Glomerular visceral epithelial cell (primary cell): ENCODE measurements around the gene ZCCHC12.
"Not testable (repeated sequence)": the region's sequence is repeated elsewhere in the genome, so short reads cannot be mapped to it uniquely, and the experiment has no call there.

Source experiments
- DNase-seq: peaks from one replicate; pipeline ENCODE4 v3.0.0-alpha.2; 2016; ENCODE audit errors: extremely low spot score

Gene ZCCHC12

GRCh38 chrX:118823263-118824172 is at the start of gene ZCCHC12:
ZCCHC12 (plus strand) TSS chrX:118823824; CDS start chrX:118825245, 1,421 bp downstream.
- peak; percentile 38 for DNase-seq

- DNase-seq, result no peak
Observed at GRCh38 chrX:118779581-118779980, 44.0 kb upstream of the ZCCHC12 start.

GRCh38 chrX:118780509-118780908 is 43.1 kb upstream of the ZCCHC12 start:
- DNase-seq, result no peak

- DNase-seq, result no peak
Observed at GRCh38 chrX:118780911-118781310, 42.7 kb upstream of the ZCCHC12 start.

GRCh38 chrX:118795528-118796280 is 27.9 kb upstream of the ZCCHC12 start:
- no peak for DNase-seq

GRCh38 chrX:118802857-118803256 is 20.8 kb upstream of the ZCCHC12 start:
- no peak for DNase-seq

- peak; percentile 44 for DNase-seq
Observed at GRCh38 chrX:118807151-118808017, 16.2 kb upstream of the ZCCHC12 start.

- not testable (repeated sequence) for DNase-seq
Observed at GRCh38 chrX:118817257-118817656, 6.4 kb upstream of the ZCCHC12 start.

- no peak for DNase-seq
Observed at GRCh38 chrX:118824173-118824730, 628 bp downstream of the ZCCHC12 start.

GRCh38 chrX:118825227-118825626 is 1.6 kb downstream of the ZCCHC12 start:
- DNase-seq, result no peak

GRCh38 chrX:118839334-118839958 is 15.8 kb downstream of the ZCCHC12 start:
- peak; percentile 45 for DNase-seq

GRCh38 chrX:118847676-118848075 is 24.1 kb downstream of the ZCCHC12 start:
- DNase-seq, result peak; percentile 40

- DNase-seq, result no peak
Observed at GRCh38 chrX:118853596-118853995, 30.0 kb downstream of the ZCCHC12 start.

GRCh38 chrX:118855681-118856310 is 32.2 kb downstream of the ZCCHC12 start:
- DNase-seq, result no peak

GRCh38 chrX:118857006-118857405 is 33.4 kb downstream of the ZCCHC12 start:
- DNase-seq, result no peak

GRCh38 chrX:118861338-118861737 is 37.7 kb downstream of the ZCCHC12 start:
- no peak for DNase-seq

GRCh38 chrX:118862091-118862490 is 38.5 kb downstream of the ZCCHC12 start:
- no peak for DNase-seq

- DNase-seq, result no peak
Observed at GRCh38 chrX:118862979-118863378, 39.4 kb downstream of the ZCCHC12 start.

GRCh38 chrX:118864063-118864635 is 40.5 kb downstream of the ZCCHC12 start:
- DNase-seq, result no peak

- no peak for DNase-seq
Observed at GRCh38 chrX:118865231-118865630, 41.6 kb downstream of the ZCCHC12 start.
